Spinal cord (tissue), 10 donors: ENCODE data around the gene ACO2. TPM values are rescaled to one million over a fixed set of nuclear protein-coding genes. Genes with fewer than 3 reads are reported as not detected.

Source experiments
- DNase-seq, 6 donors: peaks; one replicate each; pipeline versions ENCODE4 v3.0.0 to v3.0.0-alpha.2; 2013 to 2015; ENCODE audit warnings: low spot score in 6 of 6, low read depth in 4 of 6
- H3K27ac ChIP-seq: one replicate; pipeline ENCODE4 v1.5.1; 2013; ENCODE audit warnings: low read depth, low read length, control low read depth
- H3K27me3 ChIP-seq: one replicate; pipeline ENCODE4 v1.6.1; 2013; ENCODE audit warnings: low read length; ENCODE audit not compliant: control insufficient read depth, insufficient read depth
- H3K36me3 ChIP-seq: one replicate; pipeline ENCODE4 v1.6.1; 2013; ENCODE audit warnings: low read length; ENCODE audit not compliant: control insufficient read depth, insufficient read depth
- H3K4me1 ChIP-seq: one replicate; pipeline ENCODE4 v1.6.1; 2013; ENCODE audit warnings: low read length; ENCODE audit not compliant: control insufficient read depth, insufficient read depth
- H3K4me3 ChIP-seq: one replicate; pipeline ENCODE4 v1.5.1; 2013; ENCODE audit warnings: low read depth, low read length, control low read depth
- H3K9me3 ChIP-seq: one replicate; pipeline ENCODE4 v1.6.1; 2013; ENCODE audit warnings: low read length; ENCODE audit not compliant: control insufficient read depth, insufficient read depth
- WGBS: methylation state at CpG from one replicate; pipeline ENCODE4 v1.1.5; 2013; ENCODE audit warnings: missing lambda C conversion rate; ENCODE audit not compliant: insufficient coverage; 5-methylcytosine and 5-hydroxymethylcytosine counted together
- polyA plus RNA-seq, 2 donors: library from polyadenylated mRNA; unstranded; fragments of 120-200 nt; gene quantifications; one replicate each; pipeline ENCODE4 v1.2.1, GENCODE V29; 2013; ENCODE audit not compliant: insufficient read length in 2 of 2
- total RNA-seq, 2 donors: library from RNA; depleted of rRNA in 1 of 2; stranded (reverse); fragments of 120-200 nt in 1 of 2; fragments of >200 nt in 1 of 2; gene quantifications; one replicate each; pipeline versions ENCODE4 v1.2.3 to v1.2.4, GENCODE V29; 2013 to 2014
- donor health status: healthy.

Gene ACO2
- total and polyA plus RNA-seq, 4 donors: 101 to 183 (median 147) TPM

DNA sequence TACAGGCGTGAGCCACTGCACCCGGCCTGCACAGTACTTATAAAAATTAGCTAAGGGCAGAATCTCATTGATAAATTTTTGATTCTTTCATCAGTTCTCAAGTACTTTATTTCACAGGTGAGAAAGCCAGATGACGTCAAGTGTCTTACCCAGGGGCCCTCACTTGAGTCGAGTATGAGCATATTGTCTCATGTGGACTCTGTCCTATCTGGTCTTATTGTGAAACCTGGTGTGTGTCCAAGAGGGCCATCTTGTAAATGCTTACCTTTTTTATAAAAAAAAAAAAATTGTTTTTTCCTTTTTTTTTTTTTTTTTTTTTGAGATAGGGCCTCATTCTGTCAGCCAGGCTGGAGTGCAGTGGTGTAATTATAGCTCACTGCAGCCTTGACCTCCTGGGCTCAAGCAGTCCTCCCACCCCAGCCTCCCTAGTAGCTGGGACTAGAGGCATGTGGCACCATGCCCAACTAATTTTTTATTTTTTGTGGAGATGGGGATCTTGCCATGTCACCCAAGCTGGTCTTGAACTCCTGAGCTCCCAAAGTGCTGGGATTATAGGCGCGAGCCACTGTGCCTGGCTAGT is 6.0 kb downstream of the ACO2 start:
- DNase-seq: no peak
- Histone ChIP-seq H3K4me1 (peaks cover 27% of the 10 kb centered on the region), H3K36me3 (peaks cover 11% of the 10 kb centered on the region), H3K27ac (no peak overlapping the region), H3K9me3 (no peaks in the 10 kb centered on the region), H3K4me3 (no peak overlapping the region), H3K27me3 (no peaks in the 10 kb centered on the region)
- 97% methylated on average over 2 of the region's 6 CpGs for WGBS

DNA sequence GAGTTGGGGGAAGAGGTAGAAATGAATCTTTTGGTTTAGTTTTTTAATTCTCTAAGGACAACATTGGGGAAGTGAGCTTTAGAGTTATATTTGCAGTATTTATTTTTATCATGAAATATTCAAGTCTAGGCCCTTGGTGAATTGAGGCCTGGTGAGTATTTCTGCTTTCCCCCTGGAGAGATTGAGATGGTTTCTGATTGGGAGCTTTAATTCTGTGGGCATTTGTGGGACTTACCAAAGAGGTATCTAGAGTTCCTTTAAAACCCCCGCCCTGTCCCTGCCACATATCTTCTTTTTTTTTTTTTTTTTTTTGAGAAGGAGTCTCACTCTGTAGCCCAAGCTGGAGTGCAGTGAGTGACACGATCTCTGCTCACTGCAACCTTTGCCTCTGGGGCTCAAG is 9.6 kb downstream of the ACO2 start:
- no peak overlapping the region for H3K4me3 ChIP-seq
- 57% methylated on average over 1 of the region's 2 CpGs for WGBS
- H3K4me1 ChIP-seq: peaks cover 57% of the 10 kb centered on the region
- H3K36me3 ChIP-seq: peaks cover 7% of the 10 kb centered on the region
- H3K9me3 ChIP-seq: no peaks in the 10 kb centered on the region
- H3K27ac ChIP-seq: peak overlapping the region; percentile 96
- H3K27me3 ChIP-seq: no peaks in the 10 kb centered on the region
- no peak for DNase-seq

- Histone ChIP-seq H3K36me3 (peaks cover 5% of the 10 kb centered on the region), H3K9me3 (no peaks in the 10 kb centered on the region), H3K27me3 (no peaks in the 10 kb centered on the region), H3K4me1 (peaks cover 57% of the 10 kb centered on the region), H3K27ac (peak overlapping the region; percentile 96), H3K4me3 (no peak overlapping the region)
- DNase-seq: peak in 2 of 6 donors; percentile 70 to 80
- WGBS: 28% methylated on average over 2 of the region's 7 CpGs
Observed at GRCh38 chr22:41478891-41479521, 10.1 kb downstream of the ACO2 start.

DNA sequence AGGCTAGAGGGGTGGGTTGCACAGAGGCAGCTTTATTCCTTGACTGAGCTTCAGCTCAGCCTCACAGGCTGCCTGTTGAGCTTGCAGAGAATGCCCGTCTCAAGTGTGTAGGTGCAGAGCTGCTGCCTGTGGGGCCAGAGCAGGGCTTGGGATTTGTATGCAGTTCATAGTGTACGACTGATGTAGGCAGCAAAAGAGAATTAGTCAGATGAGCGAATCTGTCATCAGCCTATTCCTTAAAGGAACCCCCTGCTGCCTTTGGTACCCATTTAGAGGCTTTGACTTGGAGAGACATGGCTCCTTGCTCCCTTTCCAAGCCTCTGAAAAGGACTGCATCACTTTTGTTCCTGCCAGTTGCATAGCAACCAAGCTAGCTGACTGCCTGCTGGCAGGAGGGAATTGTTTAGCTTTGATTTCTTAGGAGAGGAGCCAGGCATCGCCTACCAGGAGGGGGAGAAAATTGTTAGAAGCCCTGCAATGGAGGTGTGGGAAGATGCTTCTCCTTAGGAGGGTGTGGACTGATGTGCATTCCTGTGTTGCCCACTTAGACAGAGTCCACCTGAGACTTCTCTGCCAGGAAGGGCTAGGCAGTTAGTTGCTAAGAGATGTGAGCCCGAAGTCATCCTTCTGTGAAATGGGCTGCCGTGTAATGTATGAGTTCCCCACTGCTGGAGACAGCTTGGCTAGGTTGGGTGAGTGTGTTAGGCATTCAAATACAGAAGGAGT is 10.9 kb downstream of the ACO2 start:
- H3K27ac ChIP-seq: peak overlapping the region; percentile 96
- H3K4me3 ChIP-seq: no peak overlapping the region
- WGBS: 17% methylated on average over 5 of the region's 6 CpGs
- no peaks in the 10 kb centered on the region for H3K27me3 ChIP-seq
- peak in 5 of 6 donors; percentile 77 to 95 (median 83) for DNase-seq
- H3K4me1 ChIP-seq: peaks cover 57% of the 10 kb centered on the region
- peaks cover 4% of the 10 kb centered on the region for H3K36me3 ChIP-seq
- no peaks in the 10 kb centered on the region for H3K9me3 ChIP-seq

DNA sequence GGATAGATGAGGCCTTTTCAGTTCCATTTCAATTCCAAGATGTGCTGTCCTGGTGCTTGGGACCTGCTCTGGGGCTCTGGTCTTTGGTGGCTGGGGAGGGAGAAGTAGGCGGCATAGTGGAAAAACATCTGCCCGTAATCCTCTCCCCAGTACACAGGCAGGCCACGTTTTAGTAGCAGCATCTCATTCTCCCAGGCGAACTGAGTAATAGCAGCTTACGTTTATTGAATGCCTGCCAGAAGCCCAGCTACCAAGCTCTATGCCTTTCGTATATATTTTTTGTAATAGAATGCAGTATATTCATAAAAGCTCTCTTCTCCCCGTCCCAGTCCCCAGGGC is 11.4 kb downstream of the ACO2 start:
- Histone ChIP-seq H3K36me3 (peaks cover 4% of the 10 kb centered on the region), H3K4me3 (no peak overlapping the region), H3K27ac (peak overlapping the region; percentile 96), H3K4me1 (peaks cover 57% of the 10 kb centered on the region), H3K9me3 (no peaks in the 10 kb centered on the region), H3K27me3 (no peaks in the 10 kb centered on the region)
- no CpG with 5 or more reads among the region's 7 CpGs for WGBS
- peak in 2 of 6 donors; percentile 48 to 84 for DNase-seq

DNA sequence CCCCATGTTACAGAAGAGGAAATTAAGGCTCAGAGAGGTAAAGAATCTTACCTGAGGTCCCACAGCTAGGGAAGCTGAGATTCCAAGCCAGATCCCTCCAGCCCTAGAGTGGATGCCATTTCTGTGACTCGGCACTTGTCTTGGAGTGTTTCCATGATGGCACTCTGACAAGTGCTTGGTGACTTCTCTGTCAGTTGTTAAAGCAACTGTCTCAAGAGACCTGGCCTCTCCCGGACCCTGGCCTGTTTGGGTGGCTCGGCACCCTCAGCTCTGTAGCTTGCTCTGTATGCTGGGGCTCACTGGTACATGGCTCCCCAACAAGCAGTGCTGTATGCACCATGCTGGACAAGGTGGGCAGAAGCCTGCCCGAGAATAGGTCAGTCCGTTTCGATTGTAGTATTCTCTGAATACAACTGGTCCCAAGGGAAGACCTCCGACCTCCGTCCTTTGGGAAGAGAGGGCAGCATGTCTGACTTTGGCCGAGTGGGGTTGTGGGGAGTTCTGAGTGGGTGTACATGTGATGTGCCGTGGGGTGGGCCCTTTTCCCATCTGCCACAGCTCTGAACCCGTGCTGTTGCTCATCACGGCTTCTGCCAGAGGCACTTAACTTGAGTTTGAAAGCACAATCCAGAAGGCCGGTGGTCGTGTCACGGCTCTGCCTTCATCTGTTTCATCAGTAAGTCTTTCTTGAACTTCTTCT is 12.4 kb downstream of the ACO2 start:
- 53% methylated on average over 15 of the region's 15 CpGs for WGBS
- peaks cover 7% of the 10 kb centered on the region for H3K36me3 ChIP-seq

GRCh38 chr22:41481925-41482318 is 13.0 kb downstream of the ACO2 start:
- H3K27me3 ChIP-seq: no peaks in the 10 kb centered on the region
- no peak overlapping the region for H3K4me3 ChIP-seq
- H3K4me1 ChIP-seq: peaks cover 67% of the 10 kb centered on the region
- DNase-seq: peak in 2 of 6 donors; percentile 42 to 50
- H3K27ac ChIP-seq: peak overlapping the region; percentile 96
- WGBS: 71% methylated on average over 1 of the region's 5 CpGs
- peaks cover 7% of the 10 kb centered on the region for H3K36me3 ChIP-seq
- no peaks in the 10 kb centered on the region for H3K9me3 ChIP-seq

More for the DNA sequence above, 12.4 kb downstream of the ACO2 start:
- no peak overlapping the region for H3K4me3 ChIP-seq
- H3K4me1 ChIP-seq: peaks cover 61% of the 10 kb centered on the region
- DNase-seq: peak in 3 of 6 donors; percentile 39 to 76 (median 44)
- H3K27me3 ChIP-seq: no peaks in the 10 kb centered on the region
- no peaks in the 10 kb centered on the region for H3K9me3 ChIP-seq
- peak overlapping the region; percentile 96 for H3K27ac ChIP-seq

GRCh38 chr22:41482319-41482935 is 13.5 kb downstream of the ACO2 start:
- Histone ChIP-seq H3K27me3 (no peaks in the 10 kb centered on the region), H3K4me3 (no peak overlapping the region), H3K36me3 (peaks cover 7% of the 10 kb centered on the region), H3K27ac (peak overlapping the region; percentile 96), H3K4me1 (peaks cover 66% of the 10 kb centered on the region), H3K9me3 (no peaks in the 10 kb centered on the region)
- WGBS: 39% methylated on average over 2 of the region's 2 CpGs
- DNase-seq: no peak

GRCh38 chr22:41485033-41485432 is 16.1 kb downstream of the ACO2 start:
- Histone ChIP-seq H3K27me3 (no peaks in the 10 kb centered on the region), H3K36me3 (peaks cover 3% of the 10 kb centered on the region), H3K4me1 (peaks cover 55% of the 10 kb centered on the region), H3K4me3 (no peak overlapping the region), H3K9me3 (no peaks in the 10 kb centered on the region), H3K27ac (no peak overlapping the region)
- WGBS: 85% methylated on average over 4 of the region's 7 CpGs
- DNase-seq: no peak
